Omental fat pad (tissue), 4 donors: Measurements from ENCODE around the gene BCS1L. TPM values are rescaled to one million over a fixed set of nuclear protein-coding genes. Genes with fewer than 3 reads are reported as not detected.

Source experiments
- ATAC-seq: fragments of 150-250 bp; one replicate; pipeline ENCODE4 v1.9.1; 2016; ENCODE audit warnings: mild to moderate bottlenecking, moderate library complexity; ENCODE audit not compliant: low FRiP score
- DNase-seq: peaks from one replicate; pipeline ENCODE4 v3.0.0-alpha.2; 2019; ENCODE audit warnings: low spot score
- total RNA-seq, 4 donors: library from RNA; depleted of rRNA; stranded (reverse); fragments of >200 nt; gene quantifications; one replicate each; pipeline ENCODE4 v1.1.0, GENCODE V29; 2016
- TF ChIP-seq, protein P1 (sequence below), 3 donors: fragments of 450-650 bp; IDR thresholded peaks; one replicate each; pipeline ENCODE4 v1.5.1; 2016 to 2017; ENCODE audit warnings: antibody characterized with exemption in 3 of 3, mild to moderate bottlenecking in 3 of 3, moderate library complexity in 2 of 3

The BCS1L gene
- total RNA-seq, 4 donors from 2014 or later: 19.3 to 40.0 (median 20.3) TPM

DNA sequence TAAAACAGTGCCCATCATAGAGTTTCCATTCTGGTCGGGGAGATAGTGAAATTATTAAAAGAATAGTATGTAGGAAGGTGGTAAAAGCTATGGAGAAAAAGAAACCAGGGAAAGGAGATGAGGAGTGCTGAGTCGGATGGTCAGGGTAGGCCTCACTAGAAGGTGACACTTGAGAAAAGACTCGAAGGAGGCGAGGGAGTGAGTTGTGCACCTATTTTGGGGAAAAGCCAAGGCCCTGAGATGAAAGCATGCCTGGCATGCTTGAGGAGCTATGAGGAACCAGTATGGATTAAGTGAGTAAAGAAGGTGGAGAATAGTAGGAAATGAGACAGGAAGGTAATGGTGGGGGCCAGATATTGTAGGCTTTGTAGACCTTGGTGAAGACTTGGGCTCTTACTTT lies 43.9 kb downstream of the BCS1L start:
- no peak for ATAC-seq
- no peak for DNase-seq
- TF ChIP-seq, protein P1, sequence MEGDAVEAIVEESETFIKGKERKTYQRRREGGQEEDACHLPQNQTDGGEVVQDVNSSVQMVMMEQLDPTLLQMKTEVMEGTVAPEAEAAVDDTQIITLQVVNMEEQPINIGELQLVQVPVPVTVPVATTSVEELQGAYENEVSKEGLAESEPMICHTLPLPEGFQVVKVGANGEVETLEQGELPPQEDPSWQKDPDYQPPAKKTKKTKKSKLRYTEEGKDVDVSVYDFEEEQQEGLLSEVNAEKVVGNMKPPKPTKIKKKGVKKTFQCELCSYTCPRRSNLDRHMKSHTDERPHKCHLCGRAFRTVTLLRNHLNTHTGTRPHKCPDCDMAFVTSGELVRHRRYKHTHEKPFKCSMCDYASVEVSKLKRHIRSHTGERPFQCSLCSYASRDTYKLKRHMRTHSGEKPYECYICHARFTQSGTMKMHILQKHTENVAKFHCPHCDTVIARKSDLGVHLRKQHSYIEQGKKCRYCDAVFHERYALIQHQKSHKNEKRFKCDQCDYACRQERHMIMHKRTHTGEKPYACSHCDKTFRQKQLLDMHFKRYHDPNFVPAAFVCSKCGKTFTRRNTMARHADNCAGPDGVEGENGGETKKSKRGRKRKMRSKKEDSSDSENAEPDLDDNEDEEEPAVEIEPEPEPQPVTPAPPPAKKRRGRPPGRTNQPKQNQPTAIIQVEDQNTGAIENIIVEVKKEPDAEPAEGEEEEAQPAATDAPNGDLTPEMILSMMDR (IDR thresholded peaks at IDR 0.05): no peak

DNA sequence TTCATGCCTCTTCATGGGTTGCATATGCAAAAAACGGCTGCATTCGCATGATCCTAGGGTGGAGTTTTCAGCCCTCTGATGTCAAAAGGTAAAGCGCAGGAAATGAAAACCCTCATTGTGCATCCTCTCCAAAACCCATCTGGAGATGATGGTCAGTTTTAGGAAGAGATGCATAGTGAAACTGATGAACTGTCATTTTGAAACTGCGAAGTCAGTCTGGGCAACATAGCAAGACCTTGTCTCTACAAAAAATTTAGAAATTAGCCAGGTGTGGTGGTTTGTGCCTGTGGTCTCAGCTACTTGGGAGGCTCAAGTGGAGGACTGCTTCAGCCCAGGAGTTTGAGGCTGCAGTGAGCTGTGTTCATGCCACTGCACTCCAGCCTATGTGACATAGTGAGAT lies 48.6 kb downstream of the BCS1L start:
- ATAC-seq (no peak), DNase-seq (no peak)
- TF ChIP-seq, protein P1 (IDR thresholded peaks at IDR 0.05): no peak

DNA sequence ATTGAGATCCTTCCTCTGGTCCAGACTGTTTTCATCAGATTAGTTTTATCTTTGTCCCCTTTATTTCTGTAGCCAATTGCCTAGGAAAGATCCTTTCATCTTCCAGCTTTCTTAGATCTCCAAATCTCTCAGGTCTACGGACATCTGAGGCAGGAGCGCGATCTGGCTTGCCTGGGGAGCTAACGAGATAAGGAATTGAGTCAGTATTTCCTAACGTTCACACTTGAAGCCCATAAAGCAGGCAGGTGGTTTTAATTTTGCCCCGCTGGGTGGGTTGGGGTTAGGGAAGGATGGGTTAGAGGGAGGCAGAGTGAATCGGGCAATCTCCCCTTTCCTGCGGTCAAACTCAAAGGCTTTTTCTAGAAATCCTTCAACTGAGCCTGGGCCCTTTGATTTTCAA lies 50.4 kb downstream of the BCS1L start:
- TF ChIP-seq, protein P1 (IDR thresholded peaks at IDR 0.05): no peak
- no peak for ATAC-seq
- no peak for DNase-seq

DNA sequence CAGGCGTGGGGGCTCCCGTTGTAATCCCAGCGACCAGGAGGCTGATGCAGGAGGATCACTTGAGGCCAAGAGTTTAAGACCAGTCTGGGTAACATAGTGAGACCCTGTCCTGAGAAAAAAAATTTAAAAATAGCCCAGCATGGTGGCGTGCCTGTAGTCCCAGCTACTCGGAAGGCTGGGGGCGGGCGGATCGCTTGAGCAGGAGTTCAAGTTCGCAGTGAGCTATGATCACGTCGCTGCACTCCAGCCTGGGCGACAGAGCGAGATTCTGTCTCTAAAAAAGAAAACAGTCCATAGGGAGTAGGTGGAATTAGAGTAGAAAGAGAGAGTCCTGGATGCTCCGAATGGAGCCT lies 50.8 kb downstream of the BCS1L start:
- DNase-seq (no peak), ATAC-seq (no peak)
- TF ChIP-seq, protein P1 (IDR thresholded peaks at IDR 0.05): no peak

DNA sequence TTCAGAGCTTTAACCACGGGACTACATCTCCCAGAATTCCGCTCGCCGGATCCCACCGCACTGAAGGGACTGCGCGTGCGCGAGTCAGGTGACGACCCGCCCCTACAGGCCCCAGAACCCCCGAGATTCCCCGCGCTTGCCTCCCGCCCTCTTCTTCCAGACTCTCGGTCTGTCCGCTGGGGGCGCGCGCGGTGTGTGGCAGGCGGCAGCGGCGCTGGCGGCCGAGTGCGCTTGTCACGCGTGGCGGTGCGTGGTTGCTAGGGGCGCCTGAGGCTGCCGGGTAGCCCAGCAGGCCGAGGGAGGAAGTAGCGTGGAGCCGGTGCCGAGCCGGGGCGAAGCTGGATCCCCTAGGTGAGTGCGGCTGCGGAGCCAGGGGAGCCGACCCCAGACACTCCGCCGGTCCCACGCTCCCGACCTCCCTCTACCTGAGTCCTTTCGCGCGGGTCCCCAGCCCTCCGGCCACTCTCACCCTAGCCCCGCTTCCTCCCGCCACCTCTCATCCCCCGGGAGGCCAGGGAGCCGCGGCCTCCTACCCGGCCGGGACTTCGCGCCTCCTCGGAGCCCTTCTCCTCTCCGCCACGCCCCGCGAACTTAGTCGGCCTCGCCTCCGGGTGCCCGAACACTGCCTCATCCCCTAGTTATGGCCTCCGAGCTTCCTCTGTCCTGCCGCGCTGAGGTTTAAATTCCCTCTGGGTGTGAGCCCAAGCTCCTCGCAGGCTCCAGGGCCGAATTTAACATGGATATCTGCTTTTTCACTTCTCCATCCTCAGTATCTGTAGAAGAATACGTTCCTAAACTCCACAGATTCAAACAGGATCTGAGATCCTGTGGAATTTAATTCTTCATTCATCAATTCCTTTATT lies 51.4 kb downstream of the BCS1L start, which contains the start of gene TTLL4:
Gene TTLL4, plus strand, starts transcription at position 149 of the 863 bp plus-strand sequence. CDS start 26,842 bp downstream, outside the sequence.
- TF ChIP-seq, protein P1 (IDR thresholded peaks at IDR 0.05): peak in 2 of 3 donors; percentile 72 to 81
- ATAC-seq: peak; percentile 99

DNA sequence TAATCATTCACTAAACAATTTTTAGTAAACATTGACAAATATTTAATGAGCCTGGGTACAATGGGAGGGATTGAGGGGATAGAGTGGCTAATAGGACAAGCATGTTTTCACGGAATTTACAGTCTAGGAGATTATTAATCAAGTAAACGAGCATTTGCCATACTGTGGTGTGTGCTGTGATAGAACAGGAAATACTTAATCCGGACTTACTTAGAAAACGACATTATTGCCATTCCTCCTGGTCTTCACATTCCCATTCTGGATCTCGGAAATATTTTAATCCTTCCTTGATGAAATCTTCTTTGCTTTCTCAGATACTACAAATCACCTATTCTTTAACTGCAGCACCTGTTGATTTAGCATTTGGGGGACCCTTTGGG lies 52.1 kb downstream of the BCS1L start:
- DNase-seq: no peak
- no peak for ATAC-seq
- TF ChIP-seq, protein P1 (IDR thresholded peaks at IDR 0.05): no peak

More for the DNA sequence above, 51.4 kb downstream of the BCS1L start, which contains the start of gene TTLL4:
- peak; percentile 95 for DNase-seq

Other genes with a start within 250 kb of the BCS1L start
- gene VIL1, start 240.6 kb upstream of the BCS1L start, total RNA-seq: not detected
- 10 to 100 TPM in 2 of 4 donors, 1 to 10 TPM in 2; 8.5 to 44.6 (median 12.2) TPM for gene USP37, start 91.3 kb upstream of the BCS1L start, total RNA-seq
- gene CNOT9, start 90.8 kb upstream of the BCS1L start, total RNA-seq: 10 to 100 TPM; 35.7 to 88.7 (median 57.9) TPM
- gene PLCD4, start 51.8 kb upstream of the BCS1L start, total RNA-seq: 1 to 10 TPM in 3 of 4 donors, under 1 TPM in 1; 0.56 to 2.9 (median 2.0) TPM
- gene ZNF142, start 60 bp upstream of the BCS1L start, total RNA-seq: 10 to 100 TPM; 10.0 to 26.0 (median 18.1) TPM
- gene RNF25, start 12.3 kb downstream of the BCS1L start, total RNA-seq: 10 to 100 TPM; 11.4 to 21.4 (median 18.1) TPM
- gene STK36, start 12.4 kb downstream of the BCS1L start, total RNA-seq: 10 to 100 TPM; 15.6 to 45.7 (median 23.1) TPM
- 10 to 100 TPM in 3 of 4 donors, 1 to 10 TPM in 1; 9.5 to 24.3 (median 15.0) TPM for gene TTLL4, start 51.2 kb downstream of the BCS1L start, total RNA-seq
- 10 to 100 TPM; 22.6 to 89.0 (median 35.9) TPM for gene CYP27A1, start 122.5 kb downstream of the BCS1L start, total RNA-seq
- not detected for gene PRKAG3, start 172.1 kb downstream of the BCS1L start, total RNA-seq
- gene WNT6, start 200.1 kb downstream of the BCS1L start, total RNA-seq: 1 to 10 TPM in 2 of 4 donors, under 1 TPM in 2; 0.19 to 2.7 (median 0.62) TPM
- gene WNT10A, start 221.2 kb downstream of the BCS1L start, total RNA-seq: 1 to 10 TPM in 1 of 4 donors, under 1 TPM in 1, not detected in 2; 0.36 to 2.3 TPM